Ovary (tissue), 3 donors: Measurements from ENCODE around the gene DNM1.

ENCODE experiments used
- POLR2A ChIP-seq: fragments of 450-650 bp; IDR thresholded peaks from one replicate; pipeline ENCODE4 v1.6.1; 2017; ENCODE audit warnings: antibody characterized with exemption, mild to moderate bottlenecking, moderate library complexity
- TF ChIP-seq, protein P1 (sequence below), 3 donors: fragments of 450-650 bp in 2 of 3; fragments of 200-600 bp in 1 of 3; IDR thresholded peaks; one replicate each; pipeline versions ENCODE4 v1.5.1 to v1.8.0; 2016 to 2022; ENCODE audit warnings: antibody characterized with exemption in 3 of 3, mild to moderate bottlenecking in 1 of 3
- donor health status: DM: no; HTN: no; CAD: no.

DNA sequence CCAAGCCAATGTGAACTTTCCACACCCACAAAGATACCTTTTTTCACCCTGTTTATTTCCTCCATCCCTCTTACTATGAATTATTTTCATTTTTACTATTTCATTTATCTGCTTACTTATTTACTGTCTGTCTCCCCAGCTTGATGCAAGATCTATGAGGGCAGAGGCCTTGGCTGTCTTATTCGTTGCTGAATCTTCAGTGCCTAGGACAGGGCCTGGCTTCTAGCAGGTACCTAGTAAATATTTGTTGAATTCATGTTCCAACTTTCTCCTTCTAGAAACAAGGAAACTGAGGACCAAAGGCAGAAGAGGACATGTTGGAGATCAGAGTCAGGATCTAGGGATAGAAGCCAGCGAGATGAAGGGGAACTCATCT lies 543 bp upstream of the DNM1 start:
- TF ChIP-seq POLR2A: no peak
- TF ChIP-seq, protein P1, sequence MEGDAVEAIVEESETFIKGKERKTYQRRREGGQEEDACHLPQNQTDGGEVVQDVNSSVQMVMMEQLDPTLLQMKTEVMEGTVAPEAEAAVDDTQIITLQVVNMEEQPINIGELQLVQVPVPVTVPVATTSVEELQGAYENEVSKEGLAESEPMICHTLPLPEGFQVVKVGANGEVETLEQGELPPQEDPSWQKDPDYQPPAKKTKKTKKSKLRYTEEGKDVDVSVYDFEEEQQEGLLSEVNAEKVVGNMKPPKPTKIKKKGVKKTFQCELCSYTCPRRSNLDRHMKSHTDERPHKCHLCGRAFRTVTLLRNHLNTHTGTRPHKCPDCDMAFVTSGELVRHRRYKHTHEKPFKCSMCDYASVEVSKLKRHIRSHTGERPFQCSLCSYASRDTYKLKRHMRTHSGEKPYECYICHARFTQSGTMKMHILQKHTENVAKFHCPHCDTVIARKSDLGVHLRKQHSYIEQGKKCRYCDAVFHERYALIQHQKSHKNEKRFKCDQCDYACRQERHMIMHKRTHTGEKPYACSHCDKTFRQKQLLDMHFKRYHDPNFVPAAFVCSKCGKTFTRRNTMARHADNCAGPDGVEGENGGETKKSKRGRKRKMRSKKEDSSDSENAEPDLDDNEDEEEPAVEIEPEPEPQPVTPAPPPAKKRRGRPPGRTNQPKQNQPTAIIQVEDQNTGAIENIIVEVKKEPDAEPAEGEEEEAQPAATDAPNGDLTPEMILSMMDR (IDR thresholded peaks at IDR 0.05): no peak
